ENCODE results near the gene DPCD. TPM values are rescaled to one million over a fixed set of nuclear protein-coding genes. Genes with fewer than 3 reads are reported as not detected.
A peak's percentile ranks its signal among the peaks of the same experiment; 100 is the strongest.

The DPCD gene
- total RNA-seq, 2 donors from 2014 or later, result 32.0 to 40.3 TPM

GRCh38 chr10:101639141-101639900 is 51.2 kb downstream of the DPCD start:
- TF ChIP-seq CTCF (IDR thresholded peaks at IDR 0.05), result no peak
- Histone ChIP-seq H3K4me1 (no peaks in the 10 kb centered on the region), H3K4me3 (no peak overlapping the region), H3K27ac (no peak overlapping the region), H3K9me3 (no peaks in the 10 kb centered on the region), H3K36me3 (peaks cover 9% of the 10 kb centered on the region), H3K27me3 (no peaks in the 10 kb centered on the region)
- DNase-seq (ENCODE audit: low spot score), result no peak

GRCh38 chr10:101643546-101643945 is 55.4 kb downstream of the DPCD start:
- no peak overlapping the region for H3K27ac ChIP-seq
- peaks cover 2% of the 10 kb centered on the region for H3K36me3 ChIP-seq
- no peak overlapping the region for H3K4me3 ChIP-seq
- DNase-seq (ENCODE audit: low spot score), result no peak
- H3K27me3 ChIP-seq, result no peaks in the 10 kb centered on the region
- H3K9me3 ChIP-seq, result no peaks in the 10 kb centered on the region
- TF ChIP-seq CTCF (IDR thresholded peaks at IDR 0.05), result no peak
- H3K4me1 ChIP-seq, result peaks cover 0 to 11% of the 10 kb centered on the region in 2 donors

- no peak for TF ChIP-seq CTCF (IDR thresholded peaks at IDR 0.05)
- no peak overlapping the region for H3K27ac ChIP-seq
- no peaks in the 10 kb centered on the region for H3K27me3 ChIP-seq
- no peak overlapping the region for H3K4me3 ChIP-seq
- DNase-seq (ENCODE audit: low spot score), result no peak
- H3K4me1 ChIP-seq, result peaks cover 0 to 11% of the 10 kb centered on the region in 2 donors
- H3K36me3 ChIP-seq, result peaks cover 2% of the 10 kb centered on the region
- H3K9me3 ChIP-seq, result no peaks in the 10 kb centered on the region
Observed at GRCh38 chr10:101644002-101644401, 55.9 kb downstream of the DPCD start.

GRCh38 chr10:101645659-101646058 is 57.5 kb downstream of the DPCD start:
- H3K4me3 ChIP-seq, result no peak overlapping the region
- peaks cover 0 to 11% of the 10 kb centered on the region in 2 donors for H3K4me1 ChIP-seq
- H3K27ac ChIP-seq, result no peak overlapping the region
- no peak for TF ChIP-seq CTCF (IDR thresholded peaks at IDR 0.05)
- no peaks in the 10 kb centered on the region for H3K9me3 ChIP-seq
- peaks cover 10% of the 10 kb centered on the region for H3K36me3 ChIP-seq
- DNase-seq (ENCODE audit: low spot score), result no peak
- H3K27me3 ChIP-seq, result no peaks in the 10 kb centered on the region

- TF ChIP-seq CTCF (IDR thresholded peaks at IDR 0.05), result no peak
- Histone ChIP-seq H3K4me3 (no peak overlapping the region), H3K27ac (no peak overlapping the region), H3K4me1 (peaks cover 0 to 11% of the 10 kb centered on the region in 2 donors), H3K9me3 (no peaks in the 10 kb centered on the region), H3K27me3 (no peaks in the 10 kb centered on the region), H3K36me3 (peaks cover 15% of the 10 kb centered on the region)
- peak; percentile 63 for DNase-seq (ENCODE audit: low spot score)
Observed at GRCh38 chr10:101646364-101646763, 58.2 kb downstream of the DPCD start.

GRCh38 chr10:101647255-101647654 is 59.1 kb downstream of the DPCD start:
- no peak overlapping the region for H3K4me3 ChIP-seq
- H3K27me3 ChIP-seq, result no peaks in the 10 kb centered on the region
- DNase-seq (ENCODE audit: low spot score), result no peak
- H3K36me3 ChIP-seq, result peaks cover 15% of the 10 kb centered on the region
- H3K4me1 ChIP-seq, result peaks cover 0 to 11% of the 10 kb centered on the region in 2 donors
- H3K9me3 ChIP-seq, result no peaks in the 10 kb centered on the region
- H3K27ac ChIP-seq, result no peak overlapping the region
- no peak for TF ChIP-seq CTCF (IDR thresholded peaks at IDR 0.05)

Measured in right atrium auricular region (tissue), 2 donors.